NCI-H2196 treated with DMSO at 0.1 percent for 48 hours (cell line): ENCODE data around the gene ATG16L1.
A peak's percentile ranks its signal among the peaks of the same experiment; 100 is the strongest.

Source experiments
- DNase-seq: peaks from one replicate; lab custom pipeline; 2025; ENCODE audit not compliant: unreplicated experiment; lab: John Stamatoyannopoulos, UW

ATG16L1 gene

DNA sequence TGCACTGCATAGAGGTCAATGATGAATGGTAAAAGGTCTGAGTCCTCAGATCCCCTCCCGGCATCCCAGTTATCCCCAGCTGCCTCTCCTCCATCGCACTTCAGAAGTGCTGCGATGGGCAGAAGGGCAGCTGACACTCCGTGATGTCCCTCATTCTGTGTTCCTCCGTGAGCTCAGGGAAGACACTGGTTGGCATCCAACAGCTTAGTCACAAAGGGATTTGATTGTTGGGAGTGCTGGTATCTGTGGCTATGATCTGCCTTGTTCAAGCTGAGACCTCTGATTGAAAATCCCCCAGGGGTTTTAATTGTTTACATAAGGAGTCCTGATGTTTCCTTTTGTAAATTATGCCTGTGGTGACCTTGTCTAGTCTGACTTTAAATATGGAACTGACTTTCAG is 37.2 kb downstream of the ATG16L1 start:
- DNase-seq: no peak

DNA sequence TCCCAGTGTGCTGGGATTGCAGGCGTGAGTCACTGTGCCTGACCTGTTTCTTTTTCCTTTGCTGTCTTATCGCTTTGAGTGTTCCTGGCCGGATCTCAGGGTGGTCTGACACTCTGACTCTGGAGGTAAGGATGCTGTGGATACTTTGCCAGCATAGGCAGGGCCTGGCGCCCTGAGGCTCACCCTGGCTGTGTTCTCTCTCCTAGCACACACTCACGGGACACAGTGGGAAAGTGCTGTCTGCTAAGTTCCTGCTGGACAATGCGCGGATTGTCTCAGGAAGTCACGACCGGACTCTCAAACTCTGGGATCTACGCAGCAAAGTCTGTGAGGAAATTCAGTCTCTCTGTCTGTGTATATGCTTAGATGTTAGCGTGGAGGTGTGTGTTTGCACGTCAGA is 38.2 kb downstream of the ATG16L1 start:
- DNase-seq: no peak

GRCh38 chr2:233290051-233290845 is 38.8 kb downstream of the ATG16L1 start:
- peak; percentile 8 for DNase-seq

DNA sequence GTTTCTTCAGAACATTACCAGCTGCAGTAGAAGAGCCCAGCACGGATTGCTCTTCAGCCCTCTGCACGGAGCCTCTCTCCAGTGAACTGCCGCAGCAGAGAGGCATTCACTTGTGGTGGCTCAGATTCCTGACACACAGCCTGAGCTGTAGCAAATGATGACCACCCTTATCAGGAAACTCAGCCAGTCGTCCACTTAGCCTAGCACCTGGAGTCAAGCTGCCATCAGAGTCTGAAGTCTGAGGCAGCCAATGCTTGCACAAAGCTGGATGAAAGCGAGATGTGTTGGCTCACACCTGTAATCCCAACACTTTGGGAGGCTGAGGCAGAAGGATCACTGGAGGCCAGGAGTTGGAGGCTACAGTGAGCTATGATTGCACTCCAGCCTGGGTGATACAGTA is 44.4 kb downstream of the ATG16L1 start:
- no peak for DNase-seq

GRCh38 chr2:233297076-233297475 is 45.6 kb downstream of the ATG16L1 start:
- DNase-seq: no peak

- no peak for DNase-seq
These were observed 48.9 kb downstream of the ATG16L1 start for GRCh38 chr2:233300401-233300800.

- DNase-seq: no peak
These were observed 49.8 kb downstream of the ATG16L1 start for GRCh38 chr2:233301248-233301647.

DNA sequence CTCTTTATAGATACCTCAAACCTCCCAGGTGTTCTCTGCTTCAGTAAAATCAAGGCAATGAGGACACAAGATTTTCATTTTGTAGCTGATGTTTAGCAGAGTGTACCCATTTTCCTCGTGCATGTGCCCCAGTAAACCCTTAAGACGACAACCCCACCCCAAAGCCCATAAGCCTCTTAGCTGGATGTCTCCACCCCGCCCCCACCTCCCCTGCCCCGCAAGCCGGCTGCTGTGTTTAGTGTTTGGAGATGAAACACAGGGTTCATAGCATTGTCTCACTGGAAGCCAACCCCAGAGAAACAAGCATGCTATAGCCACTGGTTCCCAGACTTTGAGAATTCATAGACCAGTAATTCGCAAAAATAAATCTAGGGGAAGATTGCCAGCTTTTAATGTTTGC is 50.3 kb downstream of the ATG16L1 start:
- DNase-seq: no peak

- no peak for DNase-seq
These were observed 51.8 kb downstream of the ATG16L1 start for GRCh38 chr2:233303252-233303651.

DNA sequence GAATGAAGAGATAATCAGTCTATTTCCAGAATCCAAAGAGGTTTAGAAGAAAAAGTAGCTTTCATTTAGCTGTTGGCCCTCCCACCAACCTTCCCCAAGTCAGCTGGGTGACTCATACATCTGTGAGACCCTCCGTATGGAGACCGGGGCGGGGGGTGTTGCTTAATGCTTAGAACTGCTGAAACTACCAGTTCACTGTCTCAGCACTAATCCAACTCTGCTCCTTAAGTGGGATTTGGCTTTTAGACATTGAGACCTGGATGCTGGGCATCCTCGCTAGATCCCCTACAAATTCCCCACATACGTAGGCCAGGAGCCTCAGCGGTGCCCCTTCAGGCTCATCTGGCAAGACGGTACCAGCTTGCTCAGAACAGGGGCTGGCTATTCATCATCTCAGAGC is 56.1 kb downstream of the ATG16L1 start, which contains the start of gene SAG:
Gene SAG (plus strand): TSS at position 252 of the 400 bp plus-strand sequence. CDS start 1,374 bp downstream, outside the sequence.
- no peak for DNase-seq

DNA sequence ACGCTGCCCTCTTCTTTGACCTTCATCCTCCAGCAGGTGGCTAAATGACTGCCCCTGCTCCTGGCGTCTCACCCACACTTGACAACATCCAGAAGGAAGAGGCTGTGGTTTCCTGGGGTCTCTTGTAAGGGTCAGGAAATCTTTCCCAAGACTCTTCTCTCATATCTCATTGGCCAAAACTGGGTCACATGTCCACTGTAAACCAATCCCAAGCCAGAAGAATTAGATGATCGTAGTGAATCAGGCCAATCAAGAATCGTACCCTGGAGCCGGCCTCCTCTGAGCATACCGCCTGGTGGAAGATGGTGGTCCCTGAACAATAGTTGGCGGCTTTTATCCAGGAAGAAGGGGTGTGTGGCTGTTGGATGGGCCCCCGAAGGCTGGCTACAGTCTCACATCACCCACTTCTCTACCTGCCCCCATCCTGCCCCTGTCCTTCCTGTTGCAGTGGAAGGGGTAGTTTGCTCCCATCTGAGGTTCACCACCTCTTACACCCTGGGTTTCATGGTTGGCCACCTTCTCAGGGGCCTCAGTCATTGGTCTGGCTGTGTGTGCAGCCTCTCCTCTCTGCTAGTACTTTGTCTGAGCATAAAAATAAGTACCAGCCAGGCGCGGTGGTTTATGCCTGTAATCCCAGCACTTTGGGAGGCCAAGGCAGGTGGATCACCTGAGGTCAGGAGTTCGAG is 59.9 kb downstream of the ATG16L1 start:
- no peak for DNase-seq

DNA sequence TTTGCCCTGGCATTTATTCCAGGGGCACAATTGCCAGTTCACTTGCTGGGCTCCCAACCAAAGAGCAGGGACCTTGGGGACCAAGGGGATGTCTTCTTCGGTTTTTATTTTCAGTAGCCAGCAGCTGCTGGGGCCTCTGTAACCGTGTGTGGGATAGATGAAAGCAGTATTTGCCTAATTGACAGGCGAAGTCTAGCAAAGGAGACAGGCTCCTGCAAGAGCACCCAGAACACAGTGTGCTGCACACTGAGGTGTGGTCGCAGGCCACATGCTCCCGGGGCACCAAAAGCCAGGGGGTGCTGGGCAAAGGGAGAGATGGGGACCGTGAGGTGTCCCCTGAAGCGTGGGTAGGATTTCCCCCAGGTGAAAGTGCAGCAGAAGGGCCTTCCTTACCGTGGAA is 61.4 kb downstream of the ATG16L1 start:
- DNase-seq: no peak

DNA sequence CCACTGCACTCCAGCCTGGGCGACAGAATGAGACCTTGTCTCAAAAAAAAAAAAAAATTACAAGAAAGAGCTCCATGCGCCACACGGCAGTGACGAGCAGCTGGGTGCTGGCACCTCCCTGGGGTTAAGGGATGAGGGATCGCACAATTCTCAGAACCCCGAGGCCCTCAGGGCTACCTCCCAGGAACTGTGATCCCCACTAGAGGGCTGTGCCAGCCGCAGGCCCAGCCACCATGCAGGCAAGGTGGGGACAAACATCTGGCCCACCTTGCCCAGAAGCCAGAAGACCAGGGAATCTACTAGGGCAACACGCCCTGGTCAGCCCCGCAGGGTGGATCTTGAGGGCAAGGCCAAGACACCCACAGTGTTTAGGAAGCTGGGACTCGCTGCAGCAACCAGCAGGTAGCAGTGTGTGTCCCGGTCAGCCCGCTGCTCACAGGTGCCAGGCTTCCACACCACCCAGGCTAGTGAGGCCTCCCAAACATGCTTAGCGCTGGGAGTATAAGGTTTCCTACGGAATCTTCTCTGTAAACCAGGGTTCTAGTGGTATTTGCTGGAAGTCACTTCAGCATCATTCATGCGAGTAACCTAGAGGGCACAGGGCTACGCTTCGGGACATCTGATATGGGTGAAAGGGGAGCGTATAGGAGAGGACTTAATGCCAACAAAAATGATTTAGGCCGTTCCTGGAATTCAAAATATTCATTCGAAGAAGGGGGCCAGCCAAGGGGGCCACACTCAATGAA is 62.9 kb downstream of the ATG16L1 start:
- no peak for DNase-seq

- DNase-seq: no peak
These were observed 65.9 kb downstream of the ATG16L1 start for GRCh38 chr2:233317196-233317943.

- no peak for DNase-seq
These were observed 67.8 kb downstream of the ATG16L1 start for GRCh38 chr2:233319256-233319655.

DNA sequence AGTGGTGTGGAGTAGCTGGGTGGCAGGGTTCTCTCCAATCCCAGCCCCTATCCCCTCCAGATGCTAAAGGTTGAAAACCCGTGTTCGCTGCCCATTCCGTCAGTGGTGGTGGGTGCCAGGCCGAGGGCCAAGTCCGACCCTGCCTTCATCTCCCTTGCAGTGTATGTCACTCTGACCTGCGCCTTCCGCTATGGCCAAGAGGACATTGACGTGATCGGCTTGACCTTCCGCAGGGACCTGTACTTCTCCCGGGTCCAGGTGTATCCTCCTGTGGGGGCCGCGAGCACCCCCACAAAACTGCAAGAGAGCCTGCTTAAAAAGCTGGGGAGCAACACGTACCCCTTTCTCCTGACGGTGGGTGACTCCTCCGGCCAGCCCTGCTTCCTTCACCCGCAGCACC is 69.0 kb downstream of the ATG16L1 start:
- DNase-seq: no peak

DNA sequence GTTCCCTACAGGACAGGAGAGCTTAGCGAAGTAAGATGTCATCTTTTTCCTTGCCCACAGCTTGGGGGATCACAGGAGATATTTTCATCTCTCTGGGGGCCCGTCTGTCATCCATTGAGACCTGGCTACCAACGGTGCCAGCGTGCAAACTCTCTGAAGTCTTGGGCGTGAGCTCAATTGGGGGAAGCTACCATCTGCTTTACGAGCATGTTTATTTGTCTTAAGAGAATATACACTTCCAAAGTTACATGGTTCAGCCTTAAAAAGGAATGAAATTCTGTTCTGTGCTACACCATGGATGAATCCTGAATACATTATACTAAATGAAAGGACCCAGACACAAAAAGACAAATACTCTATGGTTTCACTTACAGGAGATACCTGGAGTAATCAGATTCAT is 69.7 kb downstream of the ATG16L1 start:
- no peak for DNase-seq

GRCh38 chr2:233323851-233324250 is 72.4 kb downstream of the ATG16L1 start:
- no peak for DNase-seq

DNA sequence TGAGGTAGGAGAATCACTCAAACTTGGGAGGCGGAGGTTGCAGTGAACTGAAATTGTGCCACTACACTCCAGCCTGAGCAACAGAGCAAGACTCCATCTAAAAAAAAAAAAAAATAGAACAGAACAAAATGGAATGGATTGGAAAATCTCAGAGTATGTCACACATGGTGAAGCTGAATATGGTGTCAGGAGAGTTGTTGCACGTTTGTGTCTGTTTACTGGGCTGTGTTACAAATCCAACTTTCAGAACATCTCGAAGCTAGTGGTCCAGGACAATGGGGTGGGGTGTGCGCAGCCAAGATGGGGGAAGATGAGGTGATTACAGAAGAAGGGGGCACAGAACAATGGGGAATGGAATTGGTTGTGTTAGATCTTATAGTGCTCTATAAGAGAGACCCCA is 73.8 kb downstream of the ATG16L1 start:
- DNase-seq: no peak

DNA sequence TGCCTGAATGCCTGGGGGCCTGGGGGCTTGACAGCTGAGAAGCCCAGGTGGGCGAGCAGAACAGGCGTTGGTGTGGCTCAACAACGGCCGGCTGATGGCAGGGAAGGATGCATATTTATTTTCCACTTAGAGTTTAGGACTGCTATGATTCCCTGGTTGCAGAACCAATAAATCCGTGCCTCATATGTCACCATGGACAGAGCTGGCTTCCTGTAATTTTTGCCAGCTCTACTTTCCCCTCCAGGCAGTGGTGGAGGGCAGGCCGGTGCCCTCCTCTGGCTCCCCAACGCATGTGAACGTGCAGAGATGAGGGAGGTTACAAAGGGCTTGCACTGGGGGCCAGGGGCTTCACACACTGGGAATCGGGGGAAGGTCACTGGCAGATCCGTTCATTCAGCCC is 74.3 kb downstream of the ATG16L1 start:
- DNase-seq: no peak

- no peak for DNase-seq
These were observed 75.0 kb downstream of the ATG16L1 start for GRCh38 chr2:233326500-233326899.
